IPS DF 6.9 (cell line): Measurements from ENCODE around the gene SMARCB1.

Experiments
- DNase-seq: peaks from one replicate; pipeline ENCODE4 v3.0.0-alpha.2; 2013; ENCODE audit warnings: low read depth, low spot score
- H3K27ac ChIP-seq: one replicate; pipeline ENCODE4 v1.5.1; 2013; ENCODE audit warnings: low read length, control low read depth
- H3K27me3 ChIP-seq: 2 replicates; pipeline ENCODE4 v1.6.1; 2013; ENCODE audit warnings: mild to moderate bottlenecking, low read length; ENCODE audit not compliant: control insufficient read depth, insufficient read depth
- H3K36me3 ChIP-seq: 2 replicates; pipeline ENCODE4 v1.6.1; 2013; ENCODE audit warnings: low read length; ENCODE audit not compliant: control insufficient read depth, insufficient read depth
- H3K4me1 ChIP-seq: 2 replicates; pipeline ENCODE4 v1.6.1; 2013; ENCODE audit warnings: low read length; ENCODE audit not compliant: control insufficient read depth, insufficient read depth
- H3K4me3 ChIP-seq: 2 replicates; pipeline ENCODE4 v1.5.1; 2013; ENCODE audit warnings: mild to moderate bottlenecking, low read length
- H3K9me3 ChIP-seq: 2 replicates; pipeline ENCODE4 v1.6.1; 2013; ENCODE audit warnings: low read length, inconsistent platforms; ENCODE audit not compliant: control insufficient read depth, insufficient read depth
- WGBS: extraction: QIAGEN DNeasy Blood & Tissue Kit; methylation state at CpG from one replicate; pipeline ENCODE4 v1.1.7; 2013; ENCODE audit warnings: mixed read lengths, missing lambda C conversion rate; ENCODE audit not compliant: insufficient read length, insufficient coverage; 5-methylcytosine and 5-hydroxymethylcytosine counted together

The SMARCB1 gene

DNA sequence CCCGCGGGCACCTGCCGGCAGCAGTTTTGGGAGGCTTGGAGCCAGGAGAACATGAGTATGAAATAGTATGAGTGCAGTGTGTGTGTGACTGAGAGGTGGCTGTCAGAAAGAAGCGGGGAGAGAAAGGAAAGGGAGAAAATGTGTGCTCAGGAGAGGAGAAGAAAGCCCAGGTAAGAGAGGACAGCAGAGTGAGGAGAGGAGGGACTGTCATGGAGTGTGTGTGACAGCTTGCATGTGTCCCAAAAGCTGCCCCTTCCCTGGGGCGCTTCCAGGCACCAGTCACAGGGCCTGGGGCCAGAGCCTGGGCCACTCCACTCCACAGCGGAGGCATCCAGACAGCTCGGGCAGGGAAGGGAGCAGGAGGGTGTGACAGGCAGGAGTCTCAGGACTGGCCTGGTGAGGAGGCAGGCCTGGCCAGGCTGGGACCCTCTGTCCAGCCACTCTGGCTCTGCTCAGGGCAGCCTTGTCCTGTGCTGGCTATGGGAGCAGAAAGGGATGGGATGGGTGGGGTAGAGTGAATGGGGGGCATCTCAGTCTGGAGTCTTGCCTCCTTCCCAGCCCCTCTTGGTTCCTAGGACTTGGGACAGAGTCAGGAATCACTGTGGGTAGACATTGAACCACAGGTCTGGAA, 13.2 kb upstream of the SMARCB1 start:
- H3K4me1 ChIP-seq = peaks cover 9% of the 10 kb centered on the region
- no peak overlapping the region for H3K27ac ChIP-seq

DNA sequence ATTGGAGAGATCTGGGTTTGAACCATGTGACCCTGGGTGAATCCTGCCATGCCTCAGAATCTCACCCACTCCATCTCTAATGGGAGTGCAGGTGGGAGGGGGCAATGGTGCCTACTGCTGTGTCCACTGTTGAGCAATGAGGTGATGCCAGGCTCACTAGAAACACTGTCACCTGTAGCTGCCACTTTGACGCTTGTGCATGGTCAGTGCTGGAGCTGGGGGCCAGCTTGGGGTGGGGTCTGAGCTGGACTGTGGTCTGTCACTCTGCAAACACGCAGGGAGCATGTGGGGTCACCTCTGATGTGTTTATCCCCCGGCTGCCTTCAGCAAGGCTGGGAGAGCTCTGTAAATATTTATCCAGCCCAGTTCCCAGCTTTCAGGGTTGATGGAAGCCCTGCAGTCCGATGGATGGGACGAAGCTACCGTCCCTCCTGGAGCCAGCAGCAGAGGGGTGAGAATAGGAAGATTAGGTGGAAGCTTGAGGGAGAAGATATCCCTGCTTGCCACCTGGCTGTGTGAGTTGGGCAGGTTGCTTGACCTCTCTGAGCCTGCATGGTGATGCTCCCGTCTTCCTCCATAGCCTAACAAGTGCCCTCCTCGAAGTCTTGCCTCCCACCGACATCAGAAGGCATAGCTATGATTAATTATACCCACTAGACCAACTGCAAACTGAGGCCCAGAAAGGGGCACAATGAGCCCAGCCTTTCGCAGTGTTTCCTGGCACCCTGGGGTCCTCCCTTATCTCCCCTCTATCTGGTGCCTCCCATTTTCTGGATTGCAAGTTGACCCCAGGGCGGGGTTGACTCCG, 12.4 kb upstream of the SMARCB1 start:
- Histone ChIP-seq H3K27ac (no peak overlapping the region), H3K9me3 (no peaks in the 10 kb centered on the region), H3K4me3 (no peak overlapping the region), H3K4me1 (peaks cover 9% of the 10 kb centered on the region), H3K36me3 (no peaks in the 10 kb centered on the region; the same call in 1 of the 2 replicates), H3K27me3 (peaks cover 13% of the 10 kb centered on the region)
- no CpG with 5 or more reads among the region's 12 CpGs for WGBS
- DNase-seq = no peak

More for the DNA sequence above, 13.2 kb upstream of the SMARCB1 start:
- WGBS = no CpG with 5 or more reads among the region's 7 CpGs
- no peak for DNase-seq
- Histone ChIP-seq H3K4me3 (peak overlapping the region; percentile 64; the same call in 1 of the 2 replicates), H3K36me3 (no peaks in the 10 kb centered on the region), H3K27me3 (peaks cover 13% of the 10 kb centered on the region), H3K9me3 (no peaks in the 10 kb centered on the region)

DNA sequence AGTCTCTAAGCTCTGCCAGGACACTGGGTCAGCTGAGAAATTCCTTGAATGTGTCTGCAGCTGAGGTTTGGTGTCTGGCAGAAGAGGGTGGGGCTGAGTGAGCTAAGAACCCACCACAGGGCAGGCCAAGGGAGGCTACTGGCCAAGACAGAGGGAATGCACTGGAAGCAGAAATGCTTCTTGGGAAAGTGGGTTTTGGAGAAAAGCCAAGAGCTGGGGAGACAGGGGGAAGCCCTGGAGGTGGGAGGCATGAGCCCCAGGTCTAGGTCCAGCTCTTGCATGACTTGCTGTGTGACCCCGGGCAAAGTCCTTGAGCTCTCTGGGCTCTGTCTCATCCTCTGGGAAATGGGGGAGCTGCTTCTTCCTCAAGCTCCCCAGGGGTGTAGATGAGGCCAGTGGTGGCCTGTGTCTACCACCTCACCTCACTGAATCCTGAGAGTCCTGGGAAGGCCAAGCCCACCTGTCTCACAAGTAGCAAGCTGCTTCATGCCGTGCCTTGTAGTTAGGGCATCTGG, 11.8 kb upstream of the SMARCB1 start:
- Histone ChIP-seq H3K9me3 (no peaks in the 10 kb centered on the region), H3K36me3 (no peaks in the 10 kb centered on the region; the same call in 1 of the 2 replicates), H3K27ac (no peak overlapping the region), H3K4me1 (peaks cover 9% of the 10 kb centered on the region), H3K4me3 (no peak overlapping the region), H3K27me3 (peaks cover 14% of the 10 kb centered on the region)
- no peak for DNase-seq
- whole genome bisulfite sequencing = no CpG with 5 or more reads among the region's 2 CpGs

DNA sequence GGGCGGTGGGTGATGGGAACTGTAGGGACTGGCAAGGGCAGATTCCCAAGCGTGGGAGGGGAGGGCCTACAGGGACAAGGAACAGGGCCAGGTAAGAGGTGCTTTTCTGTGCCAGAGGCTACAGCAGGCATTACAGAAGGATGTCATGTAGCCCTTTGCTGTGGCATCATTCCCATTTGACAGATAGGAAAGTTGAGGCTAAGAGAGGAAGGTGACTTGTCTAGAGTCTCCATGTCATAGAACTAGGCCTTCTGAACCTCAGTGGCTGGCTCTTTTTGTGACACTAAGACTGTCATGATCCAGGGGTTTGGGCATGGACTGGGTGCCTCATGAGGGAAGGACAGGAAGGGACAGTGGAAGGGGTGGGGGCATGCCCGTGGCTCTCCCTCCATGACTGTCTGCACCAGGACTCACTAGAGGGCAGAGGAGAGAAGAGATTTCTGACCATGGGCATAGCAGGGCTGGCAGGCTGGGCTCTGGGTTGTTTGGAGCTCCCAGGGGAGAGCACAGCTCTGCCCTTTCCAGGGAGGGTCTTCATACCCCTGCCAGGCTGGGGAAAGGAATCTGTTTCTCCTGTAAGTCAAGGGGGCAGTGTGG, 10.9 kb upstream of the SMARCB1 start:
- H3K27me3 ChIP-seq = peaks cover 14% of the 10 kb centered on the region
- H3K27ac ChIP-seq = no peak overlapping the region
- no peak overlapping the region for H3K4me3 ChIP-seq
- no CpG with 5 or more reads among the region's 3 CpGs for WGBS
- peaks cover 9% of the 10 kb centered on the region for H3K4me1 ChIP-seq
- H3K36me3 ChIP-seq = peaks cover 2% of the 10 kb centered on the region; the same call in 1 of the 2 replicates
- DNase-seq = no peak
- no peaks in the 10 kb centered on the region for H3K9me3 ChIP-seq

DNA sequence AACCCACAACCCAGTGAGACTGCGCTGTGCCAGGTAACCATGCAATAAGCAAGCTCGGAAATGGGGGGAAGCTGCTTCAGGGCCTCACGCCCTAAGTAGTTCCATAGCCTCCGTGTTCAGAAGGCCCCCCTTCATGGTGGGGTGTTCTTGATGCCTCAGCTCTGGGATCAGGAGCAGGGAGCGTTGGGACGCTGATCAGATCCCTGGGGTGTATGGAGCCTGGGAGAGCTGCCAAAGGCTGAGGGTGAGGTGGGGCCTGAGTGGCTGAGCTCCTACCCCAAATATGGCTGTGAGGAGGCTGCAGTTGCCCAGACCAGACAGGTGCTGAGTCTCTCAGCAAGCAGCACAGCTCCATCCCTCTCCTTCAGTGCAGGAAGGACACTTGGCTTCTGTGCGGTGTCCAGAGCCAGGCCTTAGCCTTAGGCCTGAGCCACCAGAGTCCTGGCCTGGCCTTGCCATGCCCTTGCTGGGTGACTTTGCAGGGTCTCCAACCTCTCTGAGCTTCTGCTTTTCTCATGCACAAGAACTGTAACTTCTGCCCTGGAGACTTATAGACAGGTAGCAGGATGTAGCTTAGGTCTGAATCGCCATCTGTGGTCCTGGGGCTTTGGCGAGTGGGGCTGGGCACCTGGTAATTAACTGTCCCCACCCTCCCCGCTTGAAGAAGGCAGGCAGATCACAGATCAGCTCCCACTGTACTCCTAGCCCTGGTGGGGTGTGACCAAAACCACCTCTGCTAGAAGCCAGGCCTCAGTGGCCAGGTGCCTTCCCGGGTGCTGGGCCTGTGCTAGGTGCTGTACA, 8.8 kb upstream of the SMARCB1 start:
- Histone ChIP-seq H3K4me3 (no peak overlapping the region), H3K9me3 (no peaks in the 10 kb centered on the region), H3K27me3 (peaks cover 14% of the 10 kb centered on the region), H3K36me3 (peaks cover 2% of the 10 kb centered on the region; the same call in 1 of the 2 replicates), H3K4me1 (peaks cover 6% of the 10 kb centered on the region; the same call in 1 of the 2 replicates), H3K27ac (no peak overlapping the region)
- WGBS = no CpG with 5 or more reads among the region's 11 CpGs
- DNase-seq = no peak

- no peak overlapping the region for H3K27ac ChIP-seq
- peaks cover 8% of the 10 kb centered on the region for H3K27me3 ChIP-seq
- no peak overlapping the region for H3K4me3 ChIP-seq
- peaks cover 2% of the 10 kb centered on the region; the same call in 1 of the 2 replicates for H3K36me3 ChIP-seq
- DNase-seq = no peak
- WGBS = no CpG with 5 or more reads among the region's 3 CpGs
- H3K4me1 ChIP-seq = peaks cover 3% of the 10 kb centered on the region; the same call in 1 of the 2 replicates
- no peaks in the 10 kb centered on the region for H3K9me3 ChIP-seq
These were observed 8.2 kb upstream of the SMARCB1 start for GRCh38 chr22:23778577-23778900.

GRCh38 chr22:23779083-23779482, 7.7 kb upstream of the SMARCB1 start:
- no peak overlapping the region for H3K4me3 ChIP-seq
- H3K36me3 ChIP-seq = peaks cover 2% of the 10 kb centered on the region; the same call in 1 of the 2 replicates
- WGBS = no CpG with 5 or more reads among the region's 16 CpGs
- H3K9me3 ChIP-seq = no peaks in the 10 kb centered on the region
- peaks cover 1% of the 10 kb centered on the region; the same call in 1 of the 2 replicates for H3K4me1 ChIP-seq
- no peak for DNase-seq
- H3K27me3 ChIP-seq = peaks cover 3% of the 10 kb centered on the region; the same call in 1 of the 2 replicates
- no peak overlapping the region for H3K27ac ChIP-seq

DNA sequence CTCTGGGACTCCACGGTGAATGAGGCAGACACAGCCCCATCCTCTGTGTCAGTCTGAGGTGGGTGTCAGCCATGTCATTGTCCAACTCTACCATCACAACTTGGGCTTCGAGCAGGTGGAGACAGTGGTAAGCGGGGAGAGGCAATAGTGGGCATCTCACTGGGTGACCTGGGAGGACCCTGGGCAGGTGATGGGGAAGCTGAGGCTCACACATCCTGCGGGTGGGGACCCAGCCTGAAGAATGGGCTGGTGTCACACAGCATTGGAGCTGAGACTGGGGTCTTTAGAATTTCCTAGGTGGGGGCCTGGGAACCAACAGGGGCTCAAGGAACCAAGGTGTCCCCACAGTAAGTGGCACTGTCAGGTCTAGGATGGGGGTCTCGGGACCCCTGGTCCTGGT, 7.0 kb upstream of the SMARCB1 start:
- Histone ChIP-seq H3K27ac (no peak overlapping the region), H3K27me3 (0 out of 2 replicates have a peak, but pooled peaks cover 1% of the 10 kb centered on the region), H3K4me3 (no peak overlapping the region), H3K36me3 (peaks cover 2% of the 10 kb centered on the region; the same call in 1 of the 2 replicates), H3K9me3 (no peaks in the 10 kb centered on the region), H3K4me1 (peaks cover 1% of the 10 kb centered on the region; the same call in 1 of the 2 replicates)
- WGBS = no CpG with 5 or more reads among the region's 5 CpGs
- no peak for DNase-seq

- Histone ChIP-seq H3K9me3 (no peaks in the 10 kb centered on the region), H3K4me1 (peaks cover 1% of the 10 kb centered on the region; the same call in 1 of the 2 replicates), H3K4me3 (no peak overlapping the region), H3K27me3 (0 out of 2 replicates have a peak, but pooled peaks cover 1% of the 10 kb centered on the region), H3K27ac (no peak overlapping the region), H3K36me3 (peaks cover 2% of the 10 kb centered on the region; the same call in 1 of the 2 replicates)
- no CpG with 5 or more reads among the region's 20 CpGs for WGBS
- DNase-seq = no peak
These were observed 6.5 kb upstream of the SMARCB1 start for GRCh38 chr22:23780146-23780748.
